DND-41 (cell line): ENCODE results near the gene HOXA9.

Source experiments
- ATAC-seq: fragments of 200-7000 bp; cut with Tn5 transposase; 3 replicates; pipeline ENCODE4 v1.9.1; 2021; ENCODE audit warnings: low read depth; ENCODE audit not compliant: insufficient read depth
- DNase-seq: peaks from one replicate; pipeline ENCODE4 v3.0.0-alpha.2; 2020
- H2AFZ ChIP-seq: 2 replicates; pipeline ENCODE4 v1.6.0; 2012; ENCODE audit warnings: low read depth, low read length
- H3K27ac ChIP-seq: 2 replicates; pipeline ENCODE4 v1.5.1; 2012; ENCODE audit warnings: low read length, inconsistent platforms
- H3K27me3 ChIP-seq: fragments of 200-600 bp; sonication (generic); 2 replicates; pipeline ENCODE4 v1.6.0; 2012; ENCODE audit warnings: low read length, mild to moderate bottlenecking, inconsistent platforms; ENCODE audit not compliant: insufficient read depth, poor library complexity
- H3K36me3 ChIP-seq: 2 replicates; pipeline ENCODE4 v1.5.1; 2012; ENCODE audit warnings: low read length, inconsistent platforms; ENCODE audit not compliant: insufficient read depth
- H3K4me1 ChIP-seq: 2 replicates; pipeline ENCODE4 v1.5.1; 2012; ENCODE audit warnings: mild to moderate bottlenecking, low read length; ENCODE audit not compliant: insufficient read depth
- H3K4me2 ChIP-seq: 2 replicates; pipeline ENCODE4 v1.6.0; 2012; ENCODE audit warnings: mild to moderate bottlenecking, moderate library complexity, low read length, inconsistent platforms; ENCODE audit not compliant: insufficient read depth
- H3K4me3 ChIP-seq, 2 experiments: fragments of 200-600 bp in 1 of 2; shearing (Covaris generic) in 1 of 2; 2 replicates each; pipeline ENCODE4 v1.5.1; 2012 to 2016; ENCODE audit warnings: inconsistent platforms in 2 of 2, low read length in 2 of 2, mild to moderate bottlenecking in 2 of 2, low read depth in 1 of 2, moderate library complexity in 1 of 2
- H3K79me2 ChIP-seq: 2 replicates; pipeline ENCODE4 v1.6.0; 2012; ENCODE audit warnings: low read length, inconsistent platforms; ENCODE audit not compliant: insufficient read depth
- H3K9ac ChIP-seq: 2 replicates; pipeline ENCODE4 v1.6.0; 2012; ENCODE audit warnings: low read depth, mild to moderate bottlenecking, inconsistent platforms, low read length, moderate library complexity
- H3K9me3 ChIP-seq: 2 replicates; pipeline ENCODE4 v1.5.1; 2012; ENCODE audit warnings: low read length, moderate library complexity, mild to moderate bottlenecking, inconsistent platforms; ENCODE audit not compliant: insufficient read depth, severe bottlenecking
- H4K20me1 ChIP-seq: 2 replicates; pipeline ENCODE4 v1.6.0; 2012; ENCODE audit warnings: low read length; ENCODE audit not compliant: insufficient read depth
- CTCF ChIP-seq: IDR thresholded peaks from 2 replicates; pipeline ENCODE4 v1.5.1; 2012; ENCODE audit warnings: borderline replicate concordance, low read length, moderate library complexity, mild to moderate bottlenecking; ENCODE audit not compliant: poor library complexity, severe bottlenecking; ENCODE audit errors: extremely low read depth
- EZH2 ChIP-seq: IDR thresholded peaks from 3 replicates; pipeline ENCODE4 v1.6.1; 2012; ENCODE audit warnings: borderline replicate concordance, low read depth, mild to moderate bottlenecking, moderate library complexity, low read length, inconsistent platforms; ENCODE audit not compliant: severe bottlenecking

Gene HOXA9

GRCh38 chr7:27203964-27204594, 38.7 kb upstream of the HOXA9 start:
- no peak overlapping the region for H3K9ac ChIP-seq
- TF ChIP-seq CTCF: no peak
- TF ChIP-seq EZH2: no peak
- H3K79me2 ChIP-seq: no peaks in the 10 kb centered on the region
- peaks cover 19% of the 10 kb centered on the region for H3K27me3 ChIP-seq
- H3K9me3 ChIP-seq: no peaks in the 10 kb centered on the region
- H4K20me1 ChIP-seq: no peaks in the 10 kb centered on the region
- no peak overlapping the region for H3K4me2 ChIP-seq
- H3K36me3 ChIP-seq: no peaks in the 10 kb centered on the region
- H2AFZ ChIP-seq: no peak overlapping the region
- H3K4me1 ChIP-seq: peaks cover 13% of the 10 kb centered on the region
- H3K27ac ChIP-seq: no peak overlapping the region
- ATAC-seq (no peak), DNase-seq (no peak)
- H3K4me3 ChIP-seq: no peak overlapping the region

- H3K4me3 ChIP-seq: no peak overlapping the region
- no peak overlapping the region for H2AFZ ChIP-seq
- peaks cover 20% of the 10 kb centered on the region for H3K27me3 ChIP-seq
- no peak for ATAC-seq
- no peaks in the 10 kb centered on the region for H3K9me3 ChIP-seq
- peak; percentile 27 for TF ChIP-seq EZH2
- no peak for TF ChIP-seq CTCF
- H3K27ac ChIP-seq: no peak overlapping the region
- no peaks in the 10 kb centered on the region for H4K20me1 ChIP-seq
- H3K79me2 ChIP-seq: no peaks in the 10 kb centered on the region
- no peaks in the 10 kb centered on the region for H3K36me3 ChIP-seq
- H3K4me1 ChIP-seq: peaks cover 20% of the 10 kb centered on the region
- no peak overlapping the region for H3K9ac ChIP-seq
- H3K4me2 ChIP-seq: no peak overlapping the region
- DNase-seq: no peak
Observed at GRCh38 chr7:27203365-27203953, 38.1 kb upstream of the HOXA9 start.

- H3K36me3 ChIP-seq: no peaks in the 10 kb centered on the region
- no peak for TF ChIP-seq EZH2
- no peak for TF ChIP-seq CTCF
- ATAC-seq (no peak), DNase-seq (no peak)
- H2AFZ ChIP-seq: no peak overlapping the region
- no peak overlapping the region for H3K9ac ChIP-seq
- H3K4me2 ChIP-seq: no peak overlapping the region
- H3K4me3 ChIP-seq: no peak overlapping the region
- peaks cover 24% of the 10 kb centered on the region for H3K27me3 ChIP-seq
- H3K9me3 ChIP-seq: no peaks in the 10 kb centered on the region
- H3K27ac ChIP-seq: no peak overlapping the region
- no peaks in the 10 kb centered on the region for H3K79me2 ChIP-seq
- peaks cover 25% of the 10 kb centered on the region for H3K4me1 ChIP-seq
- no peaks in the 10 kb centered on the region for H4K20me1 ChIP-seq
Observed at GRCh38 chr7:27202862-27203134, 37.5 kb upstream of the HOXA9 start.
